ENCODE results near the gene SORCS2. TPM values are rescaled to one million over a fixed set of nuclear protein-coding genes. Genes with fewer than 3 reads are reported as not detected.

The SORCS2 gene
- total RNA-seq, 4 donors from 2014 or later = 0.07 to 1.2 (median 0.11) TPM

- in situ Hi-C loops (cut with MboI; ENCODE audit: low sequenced_read_pairs in 4 of 4) (no loop called here), intact Hi-C loops (cut with DNase I; ENCODE audit: low total_unique reads) (no loop called here)
- TF ChIP-seq POLR2A (IDR thresholded peaks at IDR 0.05) = no peak
- TF ChIP-seq CTCF (IDR thresholded peaks at IDR 0.05 in 4 of 5, conservative IDR thresholded peaks at IDR 0.05 in 1 of 5) = no peak
- no peaks in the 10 kb centered on the region for H3K27me3 ChIP-seq
- no peak overlapping the region for H3K4me3 ChIP-seq
- DNase-seq (no peak), ATAC-seq (no peak)
- no peaks in the 10 kb centered on the region for H3K4me1 ChIP-seq
- no peaks in the 10 kb centered on the region for H3K36me3 ChIP-seq
- H3K9me3 ChIP-seq = no peaks in the 10 kb centered on the region
- no peak overlapping the region for H3K27ac ChIP-seq
Observed at GRCh38 chr4:7664106-7664505, 471.8 kb downstream of the SORCS2 start.

DNA sequence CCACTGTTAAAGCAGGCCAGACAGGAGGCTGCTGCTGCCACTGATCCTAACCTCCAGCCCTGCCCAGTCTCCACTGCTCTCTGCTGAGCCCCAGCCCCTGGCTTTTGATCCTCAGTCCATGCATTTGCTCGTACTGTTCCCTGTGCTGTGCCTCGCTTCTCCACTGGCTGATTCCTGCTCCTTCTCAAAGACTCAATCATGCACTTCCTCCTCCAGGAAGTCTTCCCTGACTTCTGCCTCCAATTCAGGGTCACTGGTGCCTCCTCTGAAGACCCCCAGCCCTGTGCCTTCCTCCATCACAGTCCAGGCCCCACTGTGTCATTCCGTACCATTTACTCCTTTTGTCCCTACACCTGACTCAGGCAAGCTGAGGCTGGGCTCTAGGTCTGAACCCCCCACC is 473.0 kb downstream of the SORCS2 start:
- no peak overlapping the region for H3K27ac ChIP-seq
- ATAC-seq = no peak
- H3K9me3 ChIP-seq = no peaks in the 10 kb centered on the region
- no peak overlapping the region for H3K4me3 ChIP-seq
- in situ Hi-C loops (cut with MboI; ENCODE audit: low sequenced_read_pairs in 4 of 4) (no loop called here), intact Hi-C loops (cut with DNase I; ENCODE audit: low total_unique reads) (no loop called here)
- TF ChIP-seq POLR2A (IDR thresholded peaks at IDR 0.05) = no peak
- TF ChIP-seq CTCF (IDR thresholded peaks at IDR 0.05 in 4 of 5, conservative IDR thresholded peaks at IDR 0.05 in 1 of 5) = no peak
- no peak for DNase-seq
- no peaks in the 10 kb centered on the region for H3K4me1 ChIP-seq
- no peaks in the 10 kb centered on the region for H3K27me3 ChIP-seq
- no peaks in the 10 kb centered on the region for H3K36me3 ChIP-seq

DNA sequence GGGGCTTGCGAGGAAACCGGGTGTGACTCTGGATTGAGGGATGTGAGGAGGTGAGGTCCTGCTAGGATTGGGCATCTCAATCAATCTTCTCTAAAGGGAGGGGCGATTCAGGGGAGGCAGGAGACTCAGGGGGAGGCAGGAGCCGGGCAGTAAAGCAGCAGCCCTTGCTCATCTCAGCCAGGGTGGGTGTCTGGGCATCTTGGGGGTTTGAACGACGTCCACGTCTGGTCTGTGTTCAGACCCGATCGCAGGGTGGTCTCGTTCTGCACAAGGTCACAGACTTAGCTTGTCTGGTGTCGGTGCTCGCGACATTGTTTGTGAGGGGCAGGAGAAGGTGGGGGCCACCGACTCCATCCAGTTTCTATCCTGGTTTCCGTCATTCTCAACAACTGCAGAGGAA is 473.7 kb downstream of the SORCS2 start:
- TF ChIP-seq POLR2A (IDR thresholded peaks at IDR 0.05) (no peak), CTCF (IDR thresholded peaks at IDR 0.05 in 4 of 5, conservative IDR thresholded peaks at IDR 0.05 in 1 of 5) (no peak)
- H3K27ac ChIP-seq = no peak overlapping the region
- no peaks in the 10 kb centered on the region for H3K27me3 ChIP-seq
- in situ Hi-C loops (cut with MboI; ENCODE audit: low sequenced_read_pairs in 4 of 4) (no loop called here), intact Hi-C loops (cut with DNase I; ENCODE audit: low total_unique reads) (no loop called here)
- H3K9me3 ChIP-seq = no peaks in the 10 kb centered on the region
- DNase-seq = no peak
- no peak for ATAC-seq
- no peaks in the 10 kb centered on the region for H3K4me1 ChIP-seq
- H3K4me3 ChIP-seq = no peak overlapping the region
- H3K36me3 ChIP-seq = no peaks in the 10 kb centered on the region

- no peaks in the 10 kb centered on the region for H3K27me3 ChIP-seq
- H3K4me1 ChIP-seq = no peaks in the 10 kb centered on the region
- intact Hi-C loops (cut with DNase I; ENCODE audit: low total_unique reads) = no loop called here
- in situ Hi-C loops (cut with MboI; ENCODE audit: low sequenced_read_pairs in 4 of 4) = no loop called here
- no peak overlapping the region for H3K4me3 ChIP-seq
- H3K9me3 ChIP-seq = no peaks in the 10 kb centered on the region
- TF ChIP-seq POLR2A (IDR thresholded peaks at IDR 0.05) = no peak
- H3K27ac ChIP-seq = no peak overlapping the region
- DNase-seq (no peak), ATAC-seq (no peak)
- no peaks in the 10 kb centered on the region for H3K36me3 ChIP-seq
Observed at GRCh38 chr4:7666744-7667143, 474.4 kb downstream of the SORCS2 start.

DNA sequence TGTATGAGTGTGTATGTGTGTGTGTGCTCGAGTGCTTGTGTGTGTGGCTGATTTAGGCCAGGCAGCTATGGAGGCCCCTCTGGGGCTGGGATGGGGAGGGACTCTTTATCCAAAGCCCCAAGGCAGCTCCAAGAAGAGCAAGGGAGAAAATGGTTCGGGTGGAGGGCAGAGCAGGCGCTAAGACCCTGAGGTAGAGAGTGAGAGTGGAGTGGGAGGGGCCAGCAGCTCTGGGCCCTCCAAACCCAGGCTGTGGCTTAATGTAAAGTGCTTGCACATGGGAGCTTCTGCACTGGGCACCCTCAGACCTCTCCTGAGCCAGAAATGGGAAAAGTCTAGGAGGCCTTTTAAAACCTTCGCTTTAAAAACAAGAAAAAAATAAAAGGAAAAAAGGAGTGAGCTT is 475.9 kb downstream of the SORCS2 start:
- H3K4me3 ChIP-seq = no peak overlapping the region
- H3K27ac ChIP-seq = no peak overlapping the region
- no peaks in the 10 kb centered on the region for H3K36me3 ChIP-seq
- no peaks in the 10 kb centered on the region for H3K9me3 ChIP-seq
- intact Hi-C loops (cut with DNase I; ENCODE audit: low total_unique reads) = no loop called here
- in situ Hi-C loops (cut with MboI; ENCODE audit: low sequenced_read_pairs in 4 of 4) = no loop called here
- no peaks in the 10 kb centered on the region for H3K4me1 ChIP-seq
- ATAC-seq = no peak
- DNase-seq = no peak
- no peaks in the 10 kb centered on the region for H3K27me3 ChIP-seq
- TF ChIP-seq CTCF (IDR thresholded peaks at IDR 0.05 in 4 of 5, conservative IDR thresholded peaks at IDR 0.05 in 1 of 5) (no peak), POLR2A (IDR thresholded peaks at IDR 0.05) (no peak)

All from gastrocnemius medialis (tissue), 4 donors.